HG03354 (cell line): ENCODE measurements around the gene SSU72.

Experiments
- ATAC-seq: cut with Tn5 transposase; IDR thresholded peaks from one replicate; pipeline ENCODE4 v1.9.1; 2021; ENCODE audit warnings: mild to moderate bottlenecking; ENCODE audit not compliant: unreplicated experiment, poor library complexity, severe bottlenecking

The SSU72 gene

GRCh38 chr1:1547011-1547410 is 27.7 kb downstream of the SSU72 start:
- no peak for ATAC-seq

- ATAC-seq: no peak
Measured at GRCh38 chr1:1545946-1546737, 28.5 kb downstream of the SSU72 start.

- ATAC-seq: no peak
Measured at GRCh38 chr1:1544544-1544943, 30.1 kb downstream of the SSU72 start.

- no peak for ATAC-seq
Measured at GRCh38 chr1:1543706-1544099, 31.0 kb downstream of the SSU72 start.

DNA sequence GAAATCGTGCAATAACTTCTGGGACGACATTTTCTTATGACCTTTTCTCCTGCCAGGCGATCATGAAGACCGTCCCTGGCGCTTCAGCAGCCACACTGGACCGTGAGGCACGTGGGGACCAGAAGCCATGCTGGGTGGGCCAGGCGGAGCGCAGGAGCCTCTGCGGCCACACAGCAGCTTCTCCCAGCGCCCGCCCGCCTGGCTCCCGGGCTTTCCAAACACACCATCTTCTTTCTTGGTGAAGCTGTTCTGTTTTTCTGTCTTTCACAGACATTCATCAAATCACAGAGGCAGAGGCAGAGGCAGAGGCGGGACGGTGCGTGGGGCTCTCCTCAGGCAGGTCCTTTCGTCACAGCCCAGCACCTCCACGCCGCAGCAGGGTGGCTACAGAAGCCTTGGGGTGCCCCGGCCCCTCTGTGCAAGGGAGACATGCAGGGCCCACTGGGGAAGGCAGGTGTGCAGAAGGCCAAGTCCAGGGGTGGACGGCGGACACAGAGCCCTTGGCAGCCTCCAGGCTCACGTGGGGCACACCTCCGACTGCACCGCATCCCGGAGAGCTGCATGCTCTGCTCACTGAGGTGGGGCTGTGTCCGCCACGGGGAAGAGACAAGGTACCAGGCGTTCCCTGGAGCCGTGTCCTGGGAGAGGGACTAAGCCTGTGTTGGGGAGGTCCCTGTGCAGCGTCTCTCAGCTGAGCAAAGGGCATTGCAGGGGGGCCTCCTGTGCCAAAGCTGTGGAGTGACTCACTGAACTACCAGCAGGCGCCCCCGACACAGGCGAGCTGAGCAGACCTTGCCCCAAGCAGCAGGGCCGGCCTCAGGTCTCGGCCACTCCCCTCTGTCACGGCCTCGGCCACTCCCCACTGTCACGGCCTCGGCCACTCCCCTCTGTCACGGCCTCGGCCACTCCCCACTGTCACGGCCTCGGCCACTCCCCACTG is 31.6 kb downstream of the SSU72 start:
- ATAC-seq: no peak

GRCh38 chr1:1541956-1542765 is 32.5 kb downstream of the SSU72 start:
- ATAC-seq: no peak

DNA sequence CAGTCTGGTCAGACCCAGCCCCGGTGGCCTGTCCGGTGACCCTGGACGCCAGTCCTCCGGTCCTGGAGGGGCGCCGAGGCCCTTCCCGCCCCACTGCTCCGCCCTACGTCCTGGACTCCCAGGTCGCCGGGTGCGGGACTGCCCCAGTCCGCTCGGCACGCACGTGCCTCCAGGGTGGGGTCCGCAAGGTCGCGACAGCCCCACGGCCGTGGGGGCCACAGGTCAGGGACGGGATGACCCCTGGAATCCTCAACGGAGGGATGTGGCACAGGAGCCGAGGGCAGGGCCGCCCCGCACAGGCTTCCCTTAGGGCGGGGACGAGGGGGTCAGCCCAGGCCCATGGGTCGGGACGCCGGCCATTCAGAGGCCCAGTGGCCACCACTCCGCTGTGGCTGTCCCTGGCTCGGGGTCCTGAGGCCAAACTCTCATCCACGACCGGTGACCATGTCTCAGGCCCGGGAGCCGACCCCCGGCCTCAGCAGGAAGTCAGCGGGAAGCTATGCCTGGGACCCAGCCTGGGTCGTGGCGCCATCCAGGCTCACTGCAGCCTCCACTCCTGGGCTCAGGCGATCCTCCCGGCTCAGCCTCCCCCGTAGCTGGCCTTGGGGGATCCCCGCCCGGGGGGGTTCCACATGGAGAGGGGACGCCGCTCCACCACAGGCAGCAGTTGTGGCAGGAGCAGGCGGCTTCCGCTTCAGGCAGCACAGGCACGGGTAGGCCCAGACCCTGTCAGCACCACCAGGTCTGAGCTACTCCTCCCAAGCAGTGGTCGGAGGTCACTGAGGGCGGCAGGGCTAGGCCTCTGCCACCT is 33.6 kb downstream of the SSU72 start:
- ATAC-seq: no peak

DNA sequence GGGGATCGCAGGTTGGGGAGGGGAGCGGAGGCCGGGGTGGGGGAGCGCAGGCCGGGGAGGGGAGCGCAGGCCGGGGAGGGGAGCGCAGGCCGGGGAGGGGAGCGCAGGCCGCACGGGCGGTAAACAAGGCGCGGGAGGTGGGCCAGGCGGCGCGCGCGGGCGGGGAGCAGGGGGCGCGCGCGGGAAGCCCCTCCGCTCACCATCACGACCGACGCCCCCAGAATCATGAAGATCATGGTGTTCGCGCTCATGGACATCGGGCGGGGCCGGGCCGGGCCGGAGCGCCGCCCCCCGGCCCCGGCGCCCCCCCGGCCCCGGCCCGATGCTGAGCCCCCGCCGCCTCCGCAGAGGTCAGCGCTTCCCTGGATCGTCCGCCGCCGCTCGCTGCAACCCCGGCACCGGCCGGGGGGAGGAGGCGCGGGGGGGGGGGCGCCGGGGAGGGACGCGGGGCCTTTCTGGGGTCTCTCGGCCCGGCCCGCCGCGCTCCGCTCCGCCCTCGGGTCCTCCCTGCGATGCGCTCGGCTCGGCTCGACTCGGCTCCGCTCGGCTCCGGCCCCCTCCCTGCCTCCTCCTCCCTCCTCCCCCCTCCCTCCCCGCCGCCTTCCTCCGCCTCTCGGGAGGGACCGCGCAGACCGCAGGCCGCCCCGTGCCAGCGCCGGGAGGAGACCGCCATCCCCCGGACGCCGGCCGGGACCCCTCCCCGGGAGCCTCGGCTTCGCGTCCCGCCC is 34.4 kb downstream of the SSU72 start, which contains the start of gene TMEM240:
TSS of gene TMEM240 (minus strand) at position 535 of the 728 bp plus-strand sequence. CDS start at position 257, 278 bp downstream.
- no peak for ATAC-seq

GRCh38 chr1:1539310-1540089 is 35.2 kb downstream of the SSU72 start:
- ATAC-seq: no peak

GRCh38 chr1:1538989-1539309 is 35.7 kb downstream of the SSU72 start:
- no peak for ATAC-seq

DNA sequence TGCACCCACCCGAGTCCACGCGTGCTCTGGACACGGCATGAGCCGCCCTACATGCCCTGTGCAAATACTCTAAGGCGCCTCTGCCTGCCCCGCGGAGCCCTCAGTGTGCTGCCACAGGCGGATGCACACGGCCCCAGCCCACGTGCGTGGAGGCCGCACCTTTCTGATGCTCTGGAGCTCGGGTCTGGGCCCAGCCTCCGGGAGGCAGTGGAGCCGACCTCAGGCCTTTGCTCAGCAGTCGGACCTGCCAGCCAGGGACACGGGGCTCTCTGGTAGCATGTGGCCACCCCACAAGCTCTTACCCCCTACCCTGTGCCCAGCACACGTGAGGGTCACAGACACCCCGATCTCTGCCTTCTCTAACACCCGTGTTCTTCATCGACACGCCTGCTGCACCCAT is 36.3 kb downstream of the SSU72 start:
- no peak for ATAC-seq

DNA sequence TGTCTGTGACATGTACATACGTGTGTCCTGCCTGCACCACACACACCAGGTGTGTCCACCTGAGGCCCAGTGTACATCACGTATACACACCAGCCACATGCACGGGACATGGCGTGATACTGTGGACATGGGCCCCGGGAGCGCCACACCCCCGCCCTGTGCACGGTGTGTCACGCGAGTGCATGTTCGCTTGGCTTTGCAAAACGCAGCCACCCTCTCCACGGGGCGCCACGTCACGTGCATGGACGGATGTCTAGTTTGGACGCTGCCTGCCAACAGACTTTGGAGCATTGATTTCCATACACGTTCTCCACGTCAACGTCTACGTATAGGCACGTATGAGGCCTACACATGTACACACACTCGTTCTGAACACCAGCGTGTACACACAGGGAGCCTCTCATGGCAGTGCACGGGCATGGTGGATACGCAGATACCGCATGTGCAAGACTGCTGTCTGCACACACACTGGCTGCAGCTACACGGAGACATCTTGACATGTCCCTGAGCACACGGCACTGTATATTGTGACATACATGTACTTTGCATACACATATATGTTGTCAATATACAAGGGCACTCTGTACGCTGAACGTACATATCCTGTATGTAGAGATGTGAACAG is 36.9 kb downstream of the SSU72 start:
- ATAC-seq: no peak

DNA sequence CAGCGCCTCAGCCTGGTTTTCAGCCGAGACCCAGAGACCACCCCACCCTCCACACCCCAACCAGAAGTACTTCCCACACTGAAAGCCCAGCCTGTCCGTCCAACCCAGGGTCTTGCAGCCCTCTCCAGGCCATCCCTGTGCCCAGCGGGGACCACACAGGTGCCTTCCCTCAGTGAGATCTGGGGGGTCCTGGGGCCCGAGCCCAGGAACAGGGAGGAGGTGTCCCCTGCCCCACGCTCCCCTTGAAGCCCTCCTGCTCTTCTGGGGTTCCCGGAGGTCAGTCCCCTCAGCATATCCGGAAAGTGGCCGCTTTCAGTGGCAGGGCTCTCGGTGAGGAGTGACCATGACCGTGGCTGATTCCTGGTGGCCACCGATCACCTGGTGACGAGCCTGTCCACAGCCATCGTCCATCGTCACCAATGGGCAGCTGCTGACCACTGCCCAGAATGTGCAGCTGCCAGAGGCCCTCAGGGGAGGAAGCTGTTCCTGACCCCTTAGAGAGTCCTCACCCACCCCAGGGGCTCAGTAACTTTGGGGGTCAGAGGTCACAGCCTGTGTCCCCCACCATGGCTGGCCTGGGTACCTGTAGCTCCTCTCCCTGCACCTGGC is 37.6 kb downstream of the SSU72 start:
- no peak for ATAC-seq

GRCh38 chr1:1536019-1536937 is 38.4 kb downstream of the SSU72 start:
- no peak for ATAC-seq

DNA sequence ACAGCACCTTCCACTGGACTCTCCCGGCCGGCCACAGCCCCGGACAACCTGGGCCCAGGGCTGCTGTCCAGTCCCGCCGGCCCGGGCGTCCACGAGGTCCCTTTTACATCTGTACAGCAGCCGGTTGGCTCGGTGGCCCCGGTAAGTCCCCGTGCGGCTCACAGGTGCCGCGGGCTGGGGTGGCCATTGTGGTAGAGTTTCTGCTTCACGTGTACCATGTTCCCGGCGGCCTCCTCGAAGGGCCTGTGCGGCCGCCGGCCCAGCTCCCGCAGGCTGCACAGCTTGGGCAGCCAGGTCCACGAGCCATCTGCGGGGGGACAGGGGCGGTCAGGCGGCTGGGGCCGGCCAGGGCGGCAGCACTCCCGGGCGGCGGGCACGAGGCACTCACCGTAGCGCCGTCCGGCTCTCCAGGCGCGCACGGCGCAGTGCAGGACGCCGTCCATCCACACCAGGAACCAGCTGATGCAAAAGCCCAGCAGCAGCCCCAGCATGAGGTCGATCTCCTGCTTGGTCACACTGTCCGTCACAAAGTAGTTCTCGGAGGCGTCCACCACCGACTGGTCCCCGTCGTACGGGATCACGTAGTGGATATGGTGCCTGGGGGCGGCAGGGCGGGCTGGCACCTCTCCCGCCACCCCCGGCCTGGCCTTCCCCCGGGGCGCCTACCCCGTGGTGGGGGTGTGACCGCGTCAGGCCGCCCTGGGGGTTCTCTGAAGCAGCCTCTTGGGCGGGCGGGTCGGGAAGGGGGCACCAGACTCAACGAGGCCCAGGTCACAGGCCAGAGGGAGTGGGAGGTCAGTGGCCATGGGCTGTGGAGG is 39.3 kb downstream of the SSU72 start:
- no peak for ATAC-seq
